KMS-11 (cell line): Measurements from ENCODE around the gene ST6GAL2.

Experiments
- H2AFZ ChIP-seq: fragments of 200-600 bp; sonication (generic); 2 replicates; pipeline ENCODE4 v1.6.1; 2016; ENCODE audit warnings: antibody characterized with exemption, mixed run types, low read depth
- H3K27ac ChIP-seq: fragments of 200-600 bp; sonication (generic); 2 replicates; pipeline ENCODE4 v1.6.1; 2016; ENCODE audit warnings: mild to moderate bottlenecking, mixed run types
- H3K27me3 ChIP-seq: fragments of 200-600 bp; sonication (generic); 2 replicates; pipeline ENCODE4 v1.6.1; 2017; ENCODE audit warnings: mild to moderate bottlenecking, low read depth, mixed run types, moderate library complexity; ENCODE audit not compliant: insufficient read depth
- H3K36me3 ChIP-seq: fragments of 200-600 bp; sonication (generic); 2 replicates; pipeline ENCODE4 v1.6.1; 2017; ENCODE audit warnings: mild to moderate bottlenecking, mixed run types; ENCODE audit not compliant: insufficient read depth
- H3K4me1 ChIP-seq: fragments of 200-600 bp; sonication (generic); 2 replicates; pipeline ENCODE4 v1.6.1; 2016; ENCODE audit warnings: mild to moderate bottlenecking, low read depth, mixed run types; ENCODE audit not compliant: poor library complexity, severe bottlenecking
- H3K4me2 ChIP-seq: fragments of 200-600 bp; sonication (generic); 2 replicates; pipeline ENCODE4 v1.7.0; 2016; ENCODE audit warnings: mild to moderate bottlenecking, mixed run types
- H3K4me3 ChIP-seq: fragments of 200-600 bp; sonication (generic); IDR thresholded peaks from 2 replicates; pipeline ENCODE4 v1.6.1; 2017; ENCODE audit warnings: low read depth, low read length, mixed read lengths; ENCODE audit not compliant: insufficient read depth
- H3K79me2 ChIP-seq: fragments of 200-600 bp; sonication (generic); 2 replicates; pipeline ENCODE4 v1.6.1; 2016; ENCODE audit warnings: low read depth, mixed run types; ENCODE audit not compliant: insufficient read depth
- H3K9ac ChIP-seq: fragments of 200-600 bp; sonication (generic); 2 replicates; pipeline ENCODE4 v1.6.1; 2016; ENCODE audit warnings: mild to moderate bottlenecking, mixed run types
- H4K20me1 ChIP-seq: fragments of 200-600 bp; sonication (generic); 2 replicates; pipeline ENCODE4 v1.6.1; 2016; ENCODE audit warnings: mild to moderate bottlenecking, mixed run types; ENCODE audit not compliant: insufficient read depth
- CTCF ChIP-seq: fragments of 200-600 bp; sonication (generic); conservative IDR thresholded peaks from 2 replicates; pipeline ENCODE4 v1.6.1; 2017; ENCODE audit warnings: low read depth, mild to moderate bottlenecking, antibody characterized with exemption, low read length, moderate library complexity, mixed read lengths

Gene ST6GAL2

GRCh38 chr2:106863387-106863786 is 22.6 kb downstream of the ST6GAL2 start:
- Histone ChIP-seq H2AFZ (no peak overlapping the region), H3K4me3 (no peak overlapping the region), H3K27ac (no peak overlapping the region), H3K27me3 (no peaks in the 10 kb centered on the region), H3K4me2 (no peak overlapping the region), H3K4me1 (no peaks in the 10 kb centered on the region), H3K79me2 (no peaks in the 10 kb centered on the region), H4K20me1 (no peaks in the 10 kb centered on the region), H3K36me3 (no peaks in the 10 kb centered on the region), H3K9ac (no peak overlapping the region)
- TF ChIP-seq CTCF = no peak

GRCh38 chr2:106859498-106859897 is 26.5 kb downstream of the ST6GAL2 start:
- H3K27ac ChIP-seq = no peak overlapping the region
- no peaks in the 10 kb centered on the region for H3K79me2 ChIP-seq

GRCh38 chr2:106858810-106859209 is 27.2 kb downstream of the ST6GAL2 start:
- Histone ChIP-seq H3K4me1 (no peaks in the 10 kb centered on the region), H3K79me2 (no peaks in the 10 kb centered on the region), H3K36me3 (no peaks in the 10 kb centered on the region), H3K9ac (no peak overlapping the region), H2AFZ (no peak overlapping the region), H3K4me3 (no peak overlapping the region), H3K27ac (no peak overlapping the region), H4K20me1 (no peaks in the 10 kb centered on the region), H3K4me2 (no peak overlapping the region), H3K27me3 (no peaks in the 10 kb centered on the region)
- TF ChIP-seq CTCF = no peak

More at GRCh38 chr2:106859498-106859897, 26.5 kb downstream of the ST6GAL2 start:
- Histone ChIP-seq H3K36me3 (no peaks in the 10 kb centered on the region), H3K9ac (no peak overlapping the region), H3K4me2 (no peak overlapping the region), H4K20me1 (no peaks in the 10 kb centered on the region), H3K4me1 (no peaks in the 10 kb centered on the region), H3K27me3 (no peaks in the 10 kb centered on the region), H2AFZ (no peak overlapping the region), H3K4me3 (no peak overlapping the region)
- no peak for TF ChIP-seq CTCF

GRCh38 chr2:106857882-106858478 is 28.0 kb downstream of the ST6GAL2 start:
- no peaks in the 10 kb centered on the region for H3K4me1 ChIP-seq
- TF ChIP-seq CTCF = no peak
- H3K36me3 ChIP-seq = no peaks in the 10 kb centered on the region
- no peak overlapping the region for H3K4me3 ChIP-seq
- no peak overlapping the region for H3K9ac ChIP-seq
- H3K4me2 ChIP-seq = no peak overlapping the region
- no peak overlapping the region for H3K27ac ChIP-seq
- H3K79me2 ChIP-seq = no peaks in the 10 kb centered on the region
- H4K20me1 ChIP-seq = no peaks in the 10 kb centered on the region
- H2AFZ ChIP-seq = no peak overlapping the region
- no peaks in the 10 kb centered on the region for H3K27me3 ChIP-seq
